AG10803 (cell line): ENCODE measurements around the gene FADS1.

Experiments used
- DNase-seq: peaks from one replicate; pipeline ENCODE4 v3.0.0; 2010; ENCODE audit warnings: low read depth
- H3K4me3 ChIP-seq: 2 replicates; pipeline ENCODE4 v1.5.1; 2011; ENCODE audit warnings: mild to moderate bottlenecking, low read length, control low read depth
- CTCF ChIP-seq: conservative IDR thresholded peaks from 2 replicates; pipeline ENCODE4 v1.5.1; 2011; ENCODE audit warnings: mild to moderate bottlenecking, low read length, control low read depth, inconsistent platforms

Gene FADS1

DNA sequence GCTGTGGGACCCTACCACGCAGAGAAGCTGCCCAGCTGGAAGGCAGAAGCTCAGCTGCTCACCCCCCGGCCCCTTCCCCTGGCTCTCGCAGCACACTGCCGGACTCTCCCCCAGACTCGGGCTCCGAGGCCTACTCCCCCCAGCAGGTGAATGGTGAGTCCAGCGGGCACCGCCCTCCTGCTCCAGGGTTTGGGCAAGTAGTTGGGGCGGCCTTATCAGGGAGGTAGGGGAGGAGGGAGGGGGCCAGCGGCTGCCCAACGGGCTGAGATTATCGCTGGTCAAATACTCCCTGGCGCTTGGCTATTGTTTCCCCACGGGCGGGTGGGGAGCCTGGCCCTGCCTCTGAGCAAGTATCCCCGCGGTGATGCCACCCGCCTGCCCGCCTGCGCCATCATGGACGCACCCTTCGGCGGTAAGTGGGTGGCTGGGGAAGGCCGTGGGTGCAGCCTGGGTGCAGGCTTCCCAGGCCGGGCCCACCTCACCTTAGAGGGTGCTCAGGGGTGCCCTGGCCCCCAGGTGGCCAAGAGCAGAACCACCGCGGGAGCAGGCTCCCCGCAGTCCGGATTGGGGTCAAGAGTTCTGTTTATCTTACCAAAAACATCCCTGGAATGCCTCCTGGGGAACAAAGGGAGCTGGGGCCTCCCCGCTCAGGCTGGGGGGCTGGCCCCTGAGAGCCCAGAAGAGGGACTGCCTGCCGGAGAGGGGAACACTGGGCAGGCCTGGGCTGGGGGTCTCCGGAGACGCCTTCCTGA is 47.5 kb downstream of the FADS1 start:
- no peak for TF ChIP-seq CTCF
- no peak overlapping the region for H3K4me3 ChIP-seq
- no peak for DNase-seq

DNA sequence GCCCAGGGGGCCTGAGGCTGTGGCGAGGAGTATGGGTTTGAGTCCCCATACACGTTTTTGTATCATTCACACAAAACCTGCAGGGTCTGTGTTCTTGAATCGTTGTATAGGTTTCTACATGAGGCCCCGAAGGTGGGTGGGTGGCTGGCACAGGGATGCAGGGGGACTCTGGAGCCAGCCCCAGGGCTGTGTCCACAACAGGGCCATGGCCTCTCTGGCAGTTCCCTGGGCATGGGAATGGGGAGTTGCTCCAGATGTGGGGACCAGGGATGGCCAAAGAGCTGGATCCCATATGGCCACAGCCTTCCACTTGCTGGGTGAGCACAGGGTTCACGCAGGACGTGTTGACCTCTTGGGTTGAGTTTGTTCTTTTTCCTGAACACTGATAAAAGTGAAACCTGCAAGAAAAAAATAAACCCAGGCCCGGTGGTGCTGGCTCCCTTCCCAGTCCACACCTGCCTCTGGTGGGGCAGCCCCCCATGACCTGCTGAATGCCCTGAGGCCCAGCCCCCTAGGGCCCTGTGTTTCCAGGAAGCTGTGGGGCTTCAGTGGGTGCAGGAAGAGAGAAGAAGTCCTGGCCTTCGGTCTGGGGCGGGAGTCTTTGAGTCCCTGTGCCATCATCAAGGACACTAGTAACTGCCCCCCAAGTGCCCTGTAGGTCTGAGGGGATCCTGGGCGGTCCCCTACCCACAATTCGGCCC is 48.3 kb downstream of the FADS1 start:
- DNase-seq = no peak
- no peak overlapping the region for H3K4me3 ChIP-seq
- no peak for TF ChIP-seq CTCF

DNA sequence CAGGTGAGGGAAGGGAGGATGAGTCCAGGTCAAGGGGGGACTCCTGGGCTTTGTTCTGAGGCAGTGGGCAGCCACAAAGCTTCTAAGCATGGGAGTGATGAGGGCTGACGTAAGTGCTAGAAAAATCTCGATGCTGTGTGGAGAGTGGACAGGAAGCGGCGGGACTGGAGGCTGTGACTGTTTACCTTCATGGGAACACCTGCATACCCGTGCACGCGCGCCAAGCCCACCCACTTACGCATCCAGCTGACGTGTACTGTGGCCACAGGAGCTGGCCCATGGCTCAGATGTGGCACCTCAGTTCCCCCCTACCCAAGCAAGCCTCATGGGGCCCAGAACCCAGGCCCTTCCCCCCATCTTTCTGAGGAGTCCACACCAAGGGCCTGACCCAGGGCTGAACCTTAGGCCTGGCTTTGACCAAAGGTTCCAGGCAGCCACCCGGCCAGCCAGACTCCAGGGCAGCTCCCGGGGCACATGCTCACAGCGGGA is 50.4 kb downstream of the FADS1 start:
- TF ChIP-seq CTCF = no peak
- DNase-seq = no peak
- H3K4me3 ChIP-seq = no peak overlapping the region

- DNase-seq = no peak
- no peak overlapping the region for H3K4me3 ChIP-seq
- no peak for TF ChIP-seq CTCF
Measured at GRCh38 chr11:61765550-61766253, 51.1 kb downstream of the FADS1 start.

DNA sequence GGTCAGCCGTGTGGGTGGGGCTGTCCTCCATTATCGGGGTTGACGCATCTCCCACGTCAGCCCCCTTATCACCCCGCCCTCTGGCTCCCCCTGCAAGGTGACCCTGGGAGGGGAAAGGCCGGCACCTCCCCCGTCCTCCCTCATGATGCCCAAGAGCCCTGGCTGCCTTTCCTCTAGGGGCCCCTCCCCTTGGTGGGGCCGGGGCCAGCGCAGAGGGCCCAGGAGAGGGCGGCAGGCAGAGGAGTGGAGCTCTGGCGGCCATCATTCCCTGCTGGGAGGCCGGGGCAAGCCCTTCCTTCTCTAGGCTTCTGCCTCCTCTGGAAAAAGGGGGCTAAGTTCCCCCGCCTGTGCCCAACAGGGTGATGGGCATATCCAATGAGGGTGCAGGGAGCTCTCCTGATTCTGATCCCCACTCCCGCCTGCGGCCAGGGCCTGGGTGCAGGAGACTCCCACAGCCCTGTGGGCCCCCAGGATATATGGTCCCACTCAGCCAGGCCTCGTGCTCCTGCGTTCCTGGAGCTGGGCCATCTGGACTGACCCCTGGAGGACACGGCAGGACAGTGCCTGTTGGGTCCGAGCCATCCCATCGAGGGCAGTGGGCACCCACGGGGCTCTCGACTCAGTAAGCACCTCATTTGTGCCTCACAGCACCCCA is 52.1 kb downstream of the FADS1 start:
- no peak for TF ChIP-seq CTCF
- no peak for DNase-seq
- no peak overlapping the region for H3K4me3 ChIP-seq

DNA sequence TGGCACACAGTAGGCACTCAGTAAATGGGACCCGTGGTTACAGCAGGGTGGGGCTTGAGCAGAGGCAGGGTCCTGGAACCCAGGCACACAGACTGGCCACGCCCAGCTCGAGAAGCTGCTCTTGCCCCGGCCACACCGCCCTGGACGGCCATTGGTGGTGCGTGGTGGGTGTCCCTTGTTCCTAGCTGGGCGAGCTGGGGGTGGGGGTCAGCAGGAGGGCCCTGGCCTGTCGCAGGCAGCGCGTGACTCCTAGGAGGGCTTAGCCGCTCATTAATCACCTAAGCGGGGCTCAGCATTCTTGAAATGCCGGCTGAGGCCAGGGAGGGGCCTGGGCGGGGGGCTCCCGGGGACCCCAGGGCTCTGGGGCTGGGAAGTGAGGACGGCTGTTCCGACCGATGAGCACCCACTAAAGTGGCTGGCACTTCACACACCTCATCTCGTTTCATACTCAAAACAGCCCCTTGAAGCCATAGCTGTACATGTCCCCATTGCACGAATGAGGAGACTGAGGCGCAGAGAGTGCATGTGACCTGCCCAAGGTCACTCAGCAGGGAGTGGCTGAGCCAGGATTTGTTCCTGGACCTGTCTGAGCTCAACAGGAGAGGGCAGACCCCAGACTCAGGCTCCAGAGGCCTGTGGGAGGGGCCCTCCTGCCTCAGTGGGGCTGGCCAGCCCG is 52.7 kb downstream of the FADS1 start:
- DNase-seq = no peak
- no peak overlapping the region for H3K4me3 ChIP-seq
- TF ChIP-seq CTCF = no peak
